ENCODE measurements around the gene BPHL.
"Not testable (repeated sequence)": the region's sequence is repeated elsewhere in the genome, so short reads cannot be mapped to it uniquely, and the experiment has no call there.

The BPHL gene

GRCh38 chr6:3124667-3125066 is 6.2 kb downstream of the BPHL start:
- no peak for DNase-seq

GRCh38 chr6:3125815-3126214 is 7.3 kb downstream of the BPHL start:
- no peak for DNase-seq

- no peak for DNase-seq
Observed at GRCh38 chr6:3128356-3129108, 10.0 kb downstream of the BPHL start.

- DNase-seq = no peak
Observed at GRCh38 chr6:3131695-3132094, 13.2 kb downstream of the BPHL start.

- no peak for DNase-seq
Observed at GRCh38 chr6:3133515-3133914, 15.0 kb downstream of the BPHL start.

GRCh38 chr6:3135668-3136291 is 17.3 kb downstream of the BPHL start:
- no peak for DNase-seq

GRCh38 chr6:3136292-3137011 is 17.9 kb downstream of the BPHL start:
- DNase-seq = no peak

GRCh38 chr6:3137057-3137777 is 18.7 kb downstream of the BPHL start:
- no peak for DNase-seq

GRCh38 chr6:3137873-3138272 is 19.4 kb downstream of the BPHL start:
- DNase-seq = not testable (repeated sequence)

GRCh38 chr6:3138341-3138740 is 19.8 kb downstream of the BPHL start:
- no peak for DNase-seq

- DNase-seq = no peak
Observed at GRCh38 chr6:3139090-3139903, 20.8 kb downstream of the BPHL start.

- no peak for DNase-seq
Observed at GRCh38 chr6:3140201-3140600, 21.7 kb downstream of the BPHL start.

- DNase-seq = no peak
Observed at GRCh38 chr6:3142536-3142935, 24.0 kb downstream of the BPHL start.

- DNase-seq = no peak
Observed at GRCh38 chr6:3143158-3143557, 24.6 kb downstream of the BPHL start.

- no peak for DNase-seq
Observed at GRCh38 chr6:3144571-3144970, 26.1 kb downstream of the BPHL start.

GRCh38 chr6:3147914-3148757 is 29.6 kb downstream of the BPHL start:
- no peak for DNase-seq

- DNase-seq = no peak
Observed at GRCh38 chr6:3151691-3152090, 33.2 kb downstream of the BPHL start.

GRCh38 chr6:3152689-3153088 is 34.2 kb downstream of the BPHL start:
- DNase-seq = no peak

GRCh38 chr6:3155416-3155815 is 36.9 kb downstream of the BPHL start:
- DNase-seq = not testable (repeated sequence)

- not testable (repeated sequence) for DNase-seq
Observed at GRCh38 chr6:3156184-3157130, 37.9 kb downstream of the BPHL start.
